ENCODE results near the gene VPS41. TPM values are rescaled to one million over a fixed set of nuclear protein-coding genes. Genes with fewer than 3 reads are reported as not detected.

The VPS41 gene
- total RNA-seq, 1 donor from 2014 or later: 72.1 TPM

GRCh38 chr7:38936641-38937040 lies 27.6 kb upstream of the VPS41 start:
- H3K4me1 Mint-ChIP-seq: peaks cover 6% of the 10 kb centered on the region
- H3K27ac Mint-ChIP-seq (ENCODE audit: unreplicated experiment): no peak overlapping the region
- H3K27me3 Mint-ChIP-seq (ENCODE audit: low read depth): no peaks in the 10 kb centered on the region
- H3K4me3 Mint-ChIP-seq: no peak overlapping the region
- H3K9me3 Mint-ChIP-seq: no peaks in the 10 kb centered on the region
- DNase-seq (ENCODE audit: low read depth, low spot score): no peak
- no peaks in the 10 kb centered on the region for H3K36me3 Mint-ChIP-seq (ENCODE audit: low read depth)
- TF ChIP-seq, protein P1, sequence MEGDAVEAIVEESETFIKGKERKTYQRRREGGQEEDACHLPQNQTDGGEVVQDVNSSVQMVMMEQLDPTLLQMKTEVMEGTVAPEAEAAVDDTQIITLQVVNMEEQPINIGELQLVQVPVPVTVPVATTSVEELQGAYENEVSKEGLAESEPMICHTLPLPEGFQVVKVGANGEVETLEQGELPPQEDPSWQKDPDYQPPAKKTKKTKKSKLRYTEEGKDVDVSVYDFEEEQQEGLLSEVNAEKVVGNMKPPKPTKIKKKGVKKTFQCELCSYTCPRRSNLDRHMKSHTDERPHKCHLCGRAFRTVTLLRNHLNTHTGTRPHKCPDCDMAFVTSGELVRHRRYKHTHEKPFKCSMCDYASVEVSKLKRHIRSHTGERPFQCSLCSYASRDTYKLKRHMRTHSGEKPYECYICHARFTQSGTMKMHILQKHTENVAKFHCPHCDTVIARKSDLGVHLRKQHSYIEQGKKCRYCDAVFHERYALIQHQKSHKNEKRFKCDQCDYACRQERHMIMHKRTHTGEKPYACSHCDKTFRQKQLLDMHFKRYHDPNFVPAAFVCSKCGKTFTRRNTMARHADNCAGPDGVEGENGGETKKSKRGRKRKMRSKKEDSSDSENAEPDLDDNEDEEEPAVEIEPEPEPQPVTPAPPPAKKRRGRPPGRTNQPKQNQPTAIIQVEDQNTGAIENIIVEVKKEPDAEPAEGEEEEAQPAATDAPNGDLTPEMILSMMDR (conservative IDR thresholded peaks at IDR 0.05): no peak

GRCh38 chr7:38934536-38934935 lies 25.5 kb upstream of the VPS41 start:
- Mint-ChIP-seq H3K36me3 (ENCODE audit: low read depth) (no peaks in the 10 kb centered on the region), H3K9me3 (no peaks in the 10 kb centered on the region), H3K27me3 (ENCODE audit: low read depth) (no peaks in the 10 kb centered on the region), H3K4me1 (peaks cover 6% of the 10 kb centered on the region), H3K4me3 (no peak overlapping the region), H3K27ac (ENCODE audit: unreplicated experiment) (no peak overlapping the region)
- DNase-seq (ENCODE audit: low read depth, low spot score): no peak
- TF ChIP-seq, protein P1 (conservative IDR thresholded peaks at IDR 0.05): no peak

- Mint-ChIP-seq H3K36me3 (ENCODE audit: low read depth) (no peaks in the 10 kb centered on the region), H3K4me3 (no peak overlapping the region), H3K9me3 (no peaks in the 10 kb centered on the region), H3K27ac (ENCODE audit: unreplicated experiment) (no peak overlapping the region), H3K4me1 (peaks cover 6% of the 10 kb centered on the region), H3K27me3 (ENCODE audit: low read depth) (no peaks in the 10 kb centered on the region)
- no peak for DNase-seq (ENCODE audit: low read depth, low spot score)
- TF ChIP-seq, protein P1 (conservative IDR thresholded peaks at IDR 0.05): no peak
Measured at GRCh38 chr7:38934051-38934450, 25.1 kb upstream of the VPS41 start.

DNA sequence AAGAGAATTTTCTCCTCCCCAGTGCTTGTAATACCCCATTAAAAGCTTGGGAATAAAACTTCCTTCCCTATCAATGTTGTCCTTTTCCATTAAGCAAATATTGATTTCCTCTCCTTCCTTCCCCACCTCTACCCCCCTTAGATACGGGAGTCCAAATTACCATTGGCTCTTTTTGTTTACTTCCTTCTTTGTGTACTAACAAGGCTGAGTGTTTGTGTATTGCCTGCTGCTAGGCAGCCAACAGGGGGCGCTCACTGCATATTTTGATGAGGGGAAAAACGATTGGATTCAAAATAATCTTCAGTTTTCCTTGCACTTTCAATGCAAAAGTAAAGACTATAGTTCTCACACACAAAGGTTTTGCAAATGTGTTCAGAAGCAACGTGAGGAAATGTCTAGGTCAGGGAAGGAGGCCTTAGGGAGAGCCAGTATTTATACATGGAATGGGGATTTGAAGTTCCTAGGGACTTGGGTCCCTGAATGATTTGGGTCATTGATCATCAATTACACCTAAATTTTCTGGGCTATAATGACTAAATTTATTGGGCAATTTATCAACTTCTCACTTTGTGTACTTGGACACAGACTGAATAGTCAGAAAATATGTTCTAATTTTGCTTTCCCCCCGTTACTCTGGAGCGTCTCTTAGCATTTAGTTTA lies 23.6 kb upstream of the VPS41 start:
- H3K27ac Mint-ChIP-seq (ENCODE audit: unreplicated experiment): no peak overlapping the region
- DNase-seq (ENCODE audit: low read depth, low spot score): peak; percentile 86
- TF ChIP-seq, protein P1 (conservative IDR thresholded peaks at IDR 0.05): peak; percentile 99
- H3K4me1 Mint-ChIP-seq: peaks cover 6% of the 10 kb centered on the region
- H3K9me3 Mint-ChIP-seq: no peaks in the 10 kb centered on the region
- no peaks in the 10 kb centered on the region for H3K27me3 Mint-ChIP-seq (ENCODE audit: low read depth)
- H3K36me3 Mint-ChIP-seq (ENCODE audit: low read depth): no peaks in the 10 kb centered on the region
- no peak overlapping the region for H3K4me3 Mint-ChIP-seq

GRCh38 chr7:38929460-38930171 lies 20.6 kb upstream of the VPS41 start:
- H3K9me3 Mint-ChIP-seq: no peaks in the 10 kb centered on the region
- no peak for DNase-seq (ENCODE audit: low read depth, low spot score)
- H3K27me3 Mint-ChIP-seq (ENCODE audit: low read depth): no peaks in the 10 kb centered on the region
- H3K36me3 Mint-ChIP-seq (ENCODE audit: low read depth): no peaks in the 10 kb centered on the region
- TF ChIP-seq, protein P1 (conservative IDR thresholded peaks at IDR 0.05): no peak
- peaks cover 6% of the 10 kb centered on the region for H3K4me1 Mint-ChIP-seq
- no peak overlapping the region for H3K27ac Mint-ChIP-seq (ENCODE audit: unreplicated experiment)
- no peak overlapping the region for H3K4me3 Mint-ChIP-seq
